ENCODE measurements around the gene PHACTR1. TPM values are rescaled to one million over a fixed set of nuclear protein-coding genes. Genes with fewer than 3 reads are reported as not detected.

The PHACTR1 gene
- total RNA-seq, 2 donors from 2014 or later: 1.3 to 4.3 TPM

DNA sequence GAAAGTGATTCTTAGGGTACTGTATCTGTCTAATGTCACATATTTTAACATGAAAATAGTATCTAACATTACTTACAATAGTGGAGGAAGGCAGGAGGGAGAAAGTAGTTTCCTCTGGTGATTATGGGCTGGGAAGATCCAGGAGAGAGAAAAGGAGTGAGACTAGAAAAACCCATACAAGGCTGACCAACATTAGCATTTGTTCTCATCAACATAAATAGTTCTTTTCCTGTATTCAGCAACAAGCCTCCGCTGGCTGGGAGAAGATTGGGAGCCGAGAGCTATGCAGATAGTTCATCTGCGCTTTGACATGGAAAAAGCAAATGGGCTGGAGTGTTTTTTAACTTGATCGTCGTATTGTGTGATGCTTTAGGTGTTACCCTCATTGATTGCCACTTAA, 239.4 kb downstream of the PHACTR1 start:
- H3K27ac ChIP-seq: no peak overlapping the region
- TF ChIP-seq CTCF (IDR thresholded peaks at IDR 0.05) (no peak), POLR2A (IDR thresholded peaks at IDR 0.05) (no peak), POLR2AphosphoS5 (IDR thresholded peaks at IDR 0.05) (no peak)
- H3K9me3 ChIP-seq: no peaks in the 10 kb centered on the region
- no peaks in the 10 kb centered on the region for H3K27me3 ChIP-seq (replicated peaks; ENCODE audit: insufficient read depth)
- intact Hi-C loops (cut with DNase I): no loop called here
- DNase-seq (ENCODE audit: low spot score): no peak
- no peaks in the 10 kb centered on the region for H3K36me3 ChIP-seq
- WGBS: 92% methylated on average over 5 of the region's 5 CpGs
- H3K4me3 ChIP-seq: no peak overlapping the region
- H3K4me1 ChIP-seq (replicated peaks): no peaks in the 10 kb centered on the region

DNA sequence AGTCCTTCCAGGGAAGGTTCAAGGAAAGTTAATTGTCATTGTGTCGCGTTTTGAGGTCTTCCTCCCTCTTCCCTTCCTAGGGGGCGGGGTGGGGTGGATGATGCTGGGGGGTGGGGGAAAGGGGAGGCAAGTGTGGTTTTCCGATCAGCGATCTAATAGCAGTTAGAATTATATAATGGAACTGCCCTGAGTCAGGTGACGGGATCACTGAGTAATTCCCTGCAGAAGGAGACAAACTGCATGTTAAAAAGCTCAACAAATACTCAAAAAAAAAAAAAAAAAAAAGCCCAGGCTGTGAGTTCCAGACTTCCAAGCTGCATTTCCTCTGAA, 240.4 kb downstream of the PHACTR1 start:
- Histone ChIP-seq H3K4me1 (replicated peaks) (no peaks in the 10 kb centered on the region), H3K27ac (peak overlapping the region in 1 of 2 donors; percentile 74), H3K27me3 (replicated peaks; ENCODE audit: insufficient read depth) (no peaks in the 10 kb centered on the region), H3K4me3 (peak overlapping the region; percentile 36 to 48), H3K9me3 (no peaks in the 10 kb centered on the region), H3K36me3 (no peaks in the 10 kb centered on the region)
- intact Hi-C loops (cut with DNase I): no loop called here
- no peak for TF ChIP-seq CTCF (IDR thresholded peaks at IDR 0.05)
- TF ChIP-seq POLR2AphosphoS5 (IDR thresholded peaks at IDR 0.05): no peak
- TF ChIP-seq POLR2A (IDR thresholded peaks at IDR 0.05): no peak
- 15% methylated on average over 6 of the region's 6 CpGs for WGBS
- no peak for DNase-seq (ENCODE audit: low spot score)

GRCh38 chr6:12957321-12958051, 240.9 kb downstream of the PHACTR1 start:
- Histone ChIP-seq H3K4me3 (peak overlapping the region; percentile 36 to 48), H3K9me3 (no peaks in the 10 kb centered on the region), H3K27ac (peak overlapping the region; percentile 7 to 74), H3K36me3 (no peaks in the 10 kb centered on the region), H3K4me1 (replicated peaks) (no peaks in the 10 kb centered on the region), H3K27me3 (replicated peaks; ENCODE audit: insufficient read depth) (no peaks in the 10 kb centered on the region)
- TF ChIP-seq CTCF (IDR thresholded peaks at IDR 0.05): no peak
- TF ChIP-seq POLR2AphosphoS5 (IDR thresholded peaks at IDR 0.05): peak; percentile 40
- WGBS: 1% methylated on average over 24 of the region's 24 CpGs
- intact Hi-C loops (cut with DNase I): no loop called here
- peak; percentile 32 for DNase-seq (ENCODE audit: low spot score)

DNA sequence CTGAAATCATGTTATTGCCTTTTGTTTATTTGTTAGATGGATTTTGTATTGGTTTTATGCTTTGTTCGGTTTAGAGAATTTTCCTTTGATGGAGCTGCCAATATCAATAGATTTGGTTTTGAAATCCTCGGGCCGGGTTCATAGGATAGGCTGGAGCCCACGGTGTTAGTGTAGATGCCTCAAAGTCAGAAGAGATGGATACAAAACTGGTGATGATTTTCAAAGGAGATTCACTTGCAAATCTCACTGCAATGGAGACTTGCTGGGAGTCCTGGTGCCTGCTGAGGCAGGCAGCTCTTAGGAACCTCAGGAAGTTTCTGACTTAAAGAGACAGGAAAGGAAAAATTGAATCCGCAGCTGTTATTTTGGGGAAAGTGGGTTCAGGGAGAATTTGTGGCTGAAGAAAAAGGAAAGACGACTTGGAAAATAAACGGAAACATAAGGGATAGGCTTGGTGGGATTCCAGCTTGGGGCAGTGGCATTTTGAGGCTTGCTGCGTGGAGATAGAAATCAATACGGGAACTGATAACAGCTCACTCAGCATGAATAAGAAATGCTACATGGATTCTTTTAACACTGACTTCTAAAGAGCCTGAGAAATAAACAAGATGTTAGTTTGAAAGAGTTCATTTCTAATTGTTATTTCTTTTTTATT, 241.6 kb downstream of the PHACTR1 start:
- WGBS: 15% methylated on average over 9 of the region's 9 CpGs
- DNase-seq (ENCODE audit: low spot score): no peak

More for the DNA sequence above, 241.6 kb downstream of the PHACTR1 start:
- no peaks in the 10 kb centered on the region for H3K4me1 ChIP-seq (replicated peaks)
- TF ChIP-seq POLR2A (IDR thresholded peaks at IDR 0.05): no peak
- TF ChIP-seq CTCF (IDR thresholded peaks at IDR 0.05): no peak
- TF ChIP-seq POLR2AphosphoS5 (IDR thresholded peaks at IDR 0.05): no peak
- H3K27me3 ChIP-seq (replicated peaks; ENCODE audit: insufficient read depth): no peaks in the 10 kb centered on the region
- peak overlapping the region; percentile 36 to 48 for H3K4me3 ChIP-seq
- peak overlapping the region in 1 of 2 donors; percentile 74 for H3K27ac ChIP-seq
- intact Hi-C loops (cut with DNase I): no loop called here
- H3K36me3 ChIP-seq: no peaks in the 10 kb centered on the region
- H3K9me3 ChIP-seq: no peaks in the 10 kb centered on the region

Measured in prostate gland (tissue), 2 donors.